ENCODE data around the gene MEF2A.

DNA sequence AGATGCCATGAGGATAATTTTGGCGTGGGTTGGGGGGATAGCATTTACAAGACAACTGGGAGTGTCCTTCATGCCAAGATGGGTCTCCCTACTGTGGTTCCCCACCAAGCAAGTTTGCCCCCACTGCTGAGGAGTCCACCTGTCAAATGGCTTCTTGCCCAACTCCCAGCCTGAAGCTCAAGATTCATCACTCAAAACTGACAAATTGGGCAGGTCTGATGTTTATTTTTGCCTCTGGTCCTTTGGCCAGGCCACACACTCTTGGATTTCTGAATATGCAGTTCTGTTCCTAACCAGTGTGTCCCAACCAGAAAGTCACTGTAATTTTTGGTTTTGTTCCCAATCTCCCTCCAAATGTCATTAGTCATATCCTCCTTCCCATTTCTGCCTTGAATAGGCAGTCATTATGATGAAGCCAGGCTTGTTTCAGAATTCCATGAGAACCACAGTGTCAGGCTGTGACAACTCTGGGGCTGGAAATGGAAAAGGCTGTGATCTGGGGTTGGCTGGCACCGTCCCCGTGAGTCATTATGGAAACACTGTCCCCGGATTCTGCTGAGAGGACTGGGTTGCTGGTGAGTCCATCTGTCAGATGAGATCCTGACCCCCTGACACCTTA, 29.3 kb upstream of the MEF2A start:
- peak in 1 of 3 donors; percentile 9 for TF ChIP-seq CTCF (IDR thresholded peaks at IDR 0.05)
- no peak for TF ChIP-seq POLR2A (IDR thresholded peaks at IDR 0.05)

Measured in breast epithelium (tissue), 3 donors.